ENCODE data around the gene DDIT4.
"Not testable (repeated sequence)": the region's sequence is repeated elsewhere in the genome, so short reads cannot be mapped to it uniquely, and the experiment has no call there.

DDIT4 gene

DNA sequence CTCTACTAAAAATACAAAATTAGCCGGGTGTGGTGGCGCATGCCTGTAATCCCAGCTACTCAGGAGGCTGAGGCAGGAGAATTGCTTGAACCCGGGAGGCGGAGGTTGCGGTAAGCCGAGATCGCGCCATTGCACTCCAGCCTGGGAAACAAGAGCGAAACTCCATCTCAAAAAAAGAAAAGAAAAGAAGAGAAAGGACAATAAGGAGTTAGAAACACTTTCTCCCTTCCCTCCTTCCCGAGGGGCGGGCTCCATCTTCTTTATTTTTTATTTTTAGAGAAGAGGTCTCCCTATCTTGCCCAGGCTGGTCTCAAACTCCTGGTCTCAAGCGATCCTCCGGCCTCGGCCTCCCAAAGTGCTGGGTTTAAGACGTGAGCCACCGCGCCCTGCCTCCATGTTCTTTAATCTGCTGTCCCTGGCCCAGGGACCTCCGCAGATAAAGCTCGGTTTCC lies 23.1 kb downstream of the DDIT4 start:
- not testable (repeated sequence) for DNase-seq

DNA sequence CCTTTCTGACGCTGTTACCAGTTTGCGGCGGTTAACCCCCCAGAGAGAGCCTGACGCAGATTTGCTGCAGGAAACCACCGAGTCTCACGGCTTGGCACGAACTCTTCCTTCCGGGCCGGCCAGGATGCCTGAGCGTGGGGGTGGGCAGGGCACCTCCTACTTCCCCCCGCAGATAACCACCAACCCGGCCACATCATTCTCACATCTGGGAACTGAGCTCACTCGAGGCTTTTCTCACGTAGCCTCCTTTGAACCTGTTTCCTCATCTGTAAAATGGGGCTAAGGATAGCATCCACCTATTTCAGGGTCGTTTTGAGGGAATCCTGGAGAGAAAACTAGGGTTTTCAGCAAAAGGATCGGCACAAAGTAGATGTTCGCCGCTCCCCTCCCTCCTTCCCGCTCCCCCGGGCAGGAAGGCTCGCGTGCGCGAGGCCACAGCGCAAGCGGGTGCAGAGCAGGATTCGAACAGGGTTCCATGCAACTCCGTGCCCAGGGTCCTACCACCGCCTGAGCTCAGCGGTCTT lies 23.6 kb downstream of the DDIT4 start:
- DNase-seq: peak; percentile 92

DNA sequence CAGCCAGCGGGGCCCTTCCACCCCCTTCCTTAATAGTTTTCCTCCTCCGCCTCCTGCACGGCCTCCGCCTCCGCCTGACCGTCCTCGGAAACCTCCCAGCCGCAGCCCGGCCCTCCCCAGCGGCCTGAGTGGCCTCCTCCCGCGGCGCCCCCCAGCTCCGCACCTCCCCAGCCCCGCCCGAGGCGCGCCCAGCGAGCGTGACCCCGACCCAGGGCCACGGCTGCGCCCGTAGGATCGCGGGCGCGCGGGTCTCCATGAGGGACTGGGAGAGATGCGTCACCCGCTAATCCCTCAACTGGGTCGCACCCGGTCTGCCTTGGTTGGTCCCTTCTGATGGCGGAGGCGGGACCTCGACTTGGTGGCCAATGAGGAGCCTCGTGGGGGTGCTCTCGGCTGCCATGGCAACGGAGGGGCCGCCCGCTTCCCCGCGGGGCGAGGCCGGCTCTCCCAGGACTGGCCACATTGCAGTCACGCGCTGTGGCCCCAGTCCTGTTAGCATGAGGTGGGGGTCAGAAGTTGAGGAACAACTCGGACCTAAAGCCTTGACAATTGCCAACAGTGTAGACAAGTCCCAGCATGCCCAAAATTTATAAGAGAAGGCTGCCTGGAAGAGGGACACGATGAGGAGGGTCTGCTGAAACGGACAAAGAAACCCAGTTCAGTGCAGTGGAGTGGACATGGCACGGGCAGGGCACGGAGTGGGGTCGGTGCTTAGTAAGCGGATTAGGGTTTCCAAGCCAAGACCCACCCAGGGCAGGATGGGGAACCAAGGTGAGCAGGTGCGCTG lies 24.3 kb downstream of the DDIT4 start:
- DNase-seq: peak; percentile 92

DNA sequence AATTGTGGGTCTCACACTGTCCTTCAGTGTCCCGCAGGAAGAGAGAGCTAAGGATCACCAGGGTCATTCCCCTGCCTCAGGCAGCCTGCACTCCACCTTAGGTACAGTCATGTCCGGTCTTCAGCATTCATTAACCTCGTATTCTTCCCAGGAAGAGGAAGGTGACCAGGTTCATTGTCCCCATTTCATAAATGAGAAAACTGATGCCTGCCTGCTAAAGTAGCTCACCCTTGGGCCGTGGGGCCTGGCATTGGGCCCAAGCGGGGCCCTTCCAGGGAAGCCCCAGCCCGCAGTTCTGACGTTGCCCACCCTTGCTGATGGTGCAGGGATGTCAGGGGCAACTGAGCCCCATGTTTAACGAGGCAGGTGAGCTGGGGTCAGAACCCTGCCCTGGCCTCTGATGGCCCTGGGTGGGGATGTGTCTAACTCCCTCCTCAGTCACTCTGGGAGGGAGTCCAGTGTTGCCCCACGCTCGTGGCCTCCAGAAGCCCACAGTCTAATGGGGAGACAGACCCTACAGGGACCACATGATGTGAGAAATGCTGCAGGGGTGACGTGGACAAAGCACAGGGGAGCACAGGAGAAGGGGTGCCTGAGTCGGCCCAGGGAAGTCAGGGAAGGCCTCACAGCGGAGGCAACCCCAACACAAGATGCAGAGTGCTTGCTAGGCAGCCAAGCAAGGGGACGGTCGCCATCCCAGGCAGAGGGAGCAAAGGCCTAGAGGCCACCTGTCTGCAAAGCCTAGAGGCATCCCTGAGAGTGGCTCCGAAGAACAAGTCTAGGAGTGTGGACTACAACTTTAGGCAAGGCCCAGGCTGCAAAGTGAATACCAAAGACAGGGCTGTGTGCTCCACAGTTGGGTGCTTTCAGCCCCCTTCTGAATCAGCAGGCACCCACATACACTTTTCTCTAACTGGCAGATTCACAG lies 25.1 kb downstream of the DDIT4 start:
- DNase-seq: no peak

DNA sequence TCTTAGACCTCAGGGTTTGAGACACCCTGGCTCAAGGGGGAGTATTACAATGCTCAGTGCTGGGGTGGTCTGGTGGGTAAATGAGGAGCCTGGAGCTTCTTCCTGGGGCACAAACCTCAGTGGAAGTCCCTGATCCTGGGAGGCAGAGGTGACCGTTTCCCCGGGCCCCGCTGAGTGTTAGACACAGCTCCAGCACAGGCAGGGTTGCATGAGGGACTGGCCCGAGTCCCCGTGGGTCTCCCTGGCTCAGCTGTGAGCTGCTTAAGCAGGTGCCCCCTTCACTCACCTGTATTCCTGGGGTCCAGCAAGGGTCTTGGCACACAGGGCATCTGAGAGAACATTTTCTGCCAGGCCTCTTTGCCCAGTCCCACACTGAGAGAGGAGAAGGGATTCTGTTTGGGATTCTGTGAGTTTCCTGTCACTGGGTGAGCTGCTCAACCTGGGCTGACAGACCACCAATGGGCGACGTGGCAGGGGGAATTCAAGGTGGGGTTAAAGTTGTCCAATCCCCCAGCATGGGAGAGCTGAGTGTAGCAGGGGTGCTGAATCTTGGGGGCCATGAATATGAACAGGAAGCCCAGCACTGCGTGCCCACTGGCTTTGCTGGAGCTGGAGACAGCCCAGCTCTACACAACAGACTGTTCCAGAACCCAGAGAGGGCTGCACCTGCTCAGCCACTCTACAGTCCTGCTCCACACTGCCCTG lies 29.9 kb downstream of the DDIT4 start:
- no peak for DNase-seq

DNA sequence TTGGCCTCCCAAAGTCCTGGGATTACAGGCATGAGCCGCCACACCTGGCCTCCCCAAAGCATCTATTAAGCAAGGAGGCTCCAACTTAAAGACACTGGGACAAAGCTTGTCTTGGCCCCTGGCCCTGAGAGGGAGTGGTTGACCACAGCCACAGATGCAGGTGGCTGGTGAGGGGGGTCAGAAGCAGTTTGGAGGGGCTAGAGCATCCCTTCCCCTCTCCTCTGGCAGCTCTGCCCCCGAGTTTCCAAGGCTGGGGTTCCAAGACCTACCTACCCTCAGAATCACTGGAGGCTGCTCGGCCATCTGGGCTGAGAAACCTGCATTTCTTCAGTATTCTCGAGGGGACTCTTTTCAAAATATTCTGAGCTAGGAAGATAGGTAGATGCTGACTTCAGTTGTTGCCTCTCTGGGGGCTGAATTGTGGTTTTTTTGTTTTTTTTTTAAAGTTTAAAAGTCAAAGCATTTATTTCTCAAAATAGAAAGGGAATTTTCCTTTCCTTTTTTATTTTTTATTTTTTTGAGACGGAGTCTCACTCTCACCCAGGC lies 32.6 kb downstream of the DDIT4 start:
- no peak for DNase-seq

DNA sequence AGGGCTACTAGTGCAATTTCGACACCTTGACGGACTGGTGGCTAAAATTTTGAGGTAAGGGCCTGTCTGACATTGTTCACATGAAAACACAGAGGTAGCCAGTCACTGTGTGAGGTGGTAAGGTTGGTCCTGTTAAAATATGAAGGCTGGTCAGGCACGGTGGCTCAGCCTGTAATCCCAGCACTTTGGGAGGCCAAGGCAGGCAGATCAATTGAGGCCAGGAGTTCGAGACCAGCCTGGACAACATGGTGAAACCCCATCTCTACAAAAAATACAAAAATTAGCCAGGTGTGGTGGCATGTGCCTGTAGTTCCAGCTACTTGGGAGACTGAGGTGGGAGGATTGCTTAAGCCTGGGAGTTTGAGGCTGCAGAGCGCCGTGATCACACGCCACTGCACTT lies 34.0 kb downstream of the DDIT4 start:
- not testable (repeated sequence) for DNase-seq

DNA sequence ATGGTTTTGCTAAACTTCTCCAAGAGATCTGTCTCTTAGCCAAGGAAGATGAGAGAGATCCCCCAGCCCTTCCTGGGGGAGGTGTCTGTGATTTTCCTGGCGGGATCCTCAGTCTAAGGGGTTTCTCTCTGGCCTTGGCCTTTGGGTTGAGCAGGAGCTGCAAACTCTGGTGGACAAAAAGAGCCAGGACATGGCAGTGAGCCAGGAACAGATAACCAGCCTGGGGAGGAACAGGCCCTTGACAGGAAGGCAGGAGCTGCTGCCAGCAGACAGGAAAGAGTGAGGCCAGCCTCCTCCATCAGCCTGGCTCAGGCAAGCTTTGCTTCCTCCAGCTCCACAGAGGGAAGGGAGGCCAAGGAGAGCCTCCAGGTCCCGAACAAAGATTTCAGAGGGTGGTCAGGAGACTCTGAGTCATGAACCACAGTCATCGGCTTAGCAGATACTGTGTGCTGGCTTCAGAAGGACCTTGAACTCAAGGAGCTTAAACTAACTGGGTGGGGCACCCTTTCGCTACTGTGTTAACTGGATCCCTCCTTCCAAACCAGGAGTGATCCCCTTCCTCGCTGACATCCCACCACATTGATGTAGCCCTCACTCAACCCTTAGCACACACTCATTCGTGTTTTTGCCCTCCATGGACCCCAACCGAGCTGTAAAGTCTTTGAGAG lies 34.7 kb downstream of the DDIT4 start:
- DNase-seq: no peak

DNA sequence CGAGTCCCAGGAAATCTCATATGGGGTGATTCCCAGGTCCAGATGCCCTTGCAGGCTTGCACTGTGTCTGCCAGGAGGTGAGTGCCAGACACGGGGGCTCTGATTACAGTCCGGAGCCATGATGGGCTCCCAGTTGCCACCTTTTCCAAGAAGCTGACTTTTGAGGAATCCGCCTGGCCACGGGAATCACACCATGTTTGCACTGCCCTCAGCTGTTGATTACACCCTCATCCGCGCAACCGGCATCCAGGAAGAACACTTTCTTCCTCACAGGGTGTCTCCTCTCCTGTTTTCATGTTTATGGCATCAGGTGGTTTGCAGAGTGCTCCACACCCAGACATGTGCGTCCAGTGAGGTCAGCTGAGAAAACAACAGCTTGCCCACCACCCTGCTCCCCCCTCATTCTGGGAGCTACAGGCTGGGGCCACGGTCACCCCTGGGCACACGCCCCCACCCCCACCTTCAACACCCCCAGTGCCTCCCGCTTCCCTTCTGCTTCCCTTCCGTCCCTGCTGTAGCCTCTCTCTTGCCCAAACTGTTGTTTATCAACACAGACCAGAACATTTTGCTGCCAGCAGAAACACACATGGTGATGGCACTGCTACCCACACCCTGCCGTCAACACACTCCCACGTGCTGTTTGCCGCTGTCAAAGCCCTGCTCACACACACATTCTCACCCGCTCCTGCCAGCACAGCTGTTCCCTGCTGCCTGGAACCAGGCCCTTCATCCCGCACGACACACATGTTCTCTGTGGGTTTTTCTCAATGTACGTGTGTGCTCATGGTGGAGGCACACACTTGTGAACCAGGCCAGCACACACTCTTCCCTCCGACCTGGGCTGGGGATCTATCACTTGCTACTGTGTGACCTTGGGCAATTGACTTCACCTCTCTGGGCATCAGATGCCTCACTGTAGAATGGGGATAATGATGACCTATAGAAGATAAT lies 35.8 kb downstream of the DDIT4 start:
- DNase-seq: no peak

DNA sequence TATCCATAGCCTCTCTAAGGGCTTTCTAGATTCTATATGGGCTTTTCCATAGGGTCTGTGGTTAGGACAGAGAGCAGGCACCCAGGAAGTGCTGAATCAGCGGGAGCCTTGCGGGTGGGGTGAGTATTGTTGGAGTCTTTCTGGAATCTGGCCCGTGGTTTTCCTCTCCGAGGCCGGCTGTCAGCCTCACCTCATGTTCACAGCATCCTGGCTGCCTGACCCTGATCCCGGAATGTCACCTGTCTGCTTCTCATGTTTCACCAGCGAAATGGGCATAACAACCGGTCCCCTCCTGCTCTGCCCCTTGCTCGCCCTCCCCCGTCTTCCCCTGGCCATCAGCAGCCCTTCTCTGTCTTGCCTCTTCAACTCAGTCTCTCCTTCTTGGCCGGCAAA lies 36.5 kb downstream of the DDIT4 start:
- DNase-seq: no peak

DNA sequence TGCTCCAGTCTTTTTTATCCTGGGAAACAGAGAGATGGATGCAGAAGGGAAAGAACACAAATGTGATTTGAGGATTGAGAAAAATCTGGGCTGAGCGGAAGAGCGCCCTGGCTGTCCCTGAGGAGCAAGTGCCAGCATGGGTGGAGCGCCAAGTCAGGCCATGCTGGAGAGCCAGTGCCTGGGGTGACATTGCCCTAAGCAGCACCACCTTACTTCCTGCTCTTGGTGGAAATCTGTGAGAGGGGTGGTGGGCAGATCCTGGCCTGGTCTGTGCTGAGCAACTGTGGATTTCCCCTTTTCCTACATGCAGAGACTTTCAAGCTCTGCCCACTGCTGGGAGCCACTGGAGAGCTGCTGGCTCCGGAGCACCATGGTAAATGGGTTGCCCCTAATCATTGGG lies 36.9 kb downstream of the DDIT4 start:
- DNase-seq: no peak

DNA sequence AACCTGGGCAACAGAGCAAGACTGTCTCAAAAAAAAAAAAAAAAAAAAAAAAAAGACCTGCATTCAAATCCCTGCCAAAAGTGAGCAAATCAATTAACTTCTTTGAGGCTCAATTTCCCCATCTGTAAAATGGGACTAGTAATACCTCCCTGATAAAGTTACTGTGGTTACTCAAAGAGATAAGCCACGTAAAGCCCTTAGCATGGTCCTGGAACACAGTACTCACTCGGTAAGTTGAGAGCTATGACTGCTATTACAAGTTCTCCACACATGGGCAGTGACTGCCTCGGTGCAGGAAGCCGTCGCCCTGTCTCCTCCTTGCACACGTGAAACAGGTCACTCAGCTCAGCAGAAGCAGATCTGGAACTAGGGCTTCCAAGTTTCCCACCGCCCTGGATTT lies 37.9 kb downstream of the DDIT4 start:
- DNase-seq: no peak

DNA sequence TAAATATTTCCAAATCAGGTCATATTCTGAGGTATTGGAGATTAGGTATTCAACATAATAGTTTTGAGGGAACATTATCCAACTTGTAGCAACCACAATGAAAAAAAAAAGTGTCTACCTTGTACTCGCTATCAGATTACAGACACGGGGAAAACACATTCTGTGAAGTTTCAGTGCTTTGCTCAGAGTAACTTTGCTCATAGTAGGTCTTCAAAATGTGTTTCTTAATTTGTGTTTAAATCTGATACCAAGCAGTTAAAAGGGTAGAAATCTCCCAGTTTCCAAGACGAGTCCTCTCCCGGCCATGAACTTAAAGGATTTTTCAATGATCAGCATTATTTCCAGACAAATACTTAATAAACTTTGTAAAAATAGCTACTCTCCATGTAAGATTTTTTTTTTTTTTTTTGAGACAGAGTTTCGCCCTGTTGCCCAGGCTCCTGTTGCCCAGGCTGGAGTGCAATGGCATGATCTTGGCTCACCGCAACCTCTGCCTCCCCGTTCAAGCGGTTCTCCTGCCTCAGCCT lies 39.2 kb downstream of the DDIT4 start:
- no peak for DNase-seq

DNA sequence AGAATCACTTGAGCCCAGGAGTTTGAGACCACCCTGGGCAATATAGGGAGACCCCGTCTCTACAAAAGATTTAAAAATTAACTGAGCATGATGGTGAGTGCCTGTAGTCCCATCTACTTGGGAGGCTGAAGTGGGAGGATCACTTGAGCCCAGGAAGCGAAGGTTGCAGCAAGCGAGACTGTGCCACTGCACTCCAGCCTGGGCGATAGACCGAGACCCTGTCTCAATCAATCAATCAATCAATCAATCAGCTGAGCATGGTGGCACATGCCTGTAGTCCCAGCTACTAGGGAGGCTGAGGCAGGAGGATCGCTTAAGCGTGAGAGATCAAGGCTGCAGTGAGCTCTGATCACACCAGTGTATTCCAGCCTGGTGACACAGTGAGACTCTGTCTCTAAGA lies 40.5 kb downstream of the DDIT4 start:
- no peak for DNase-seq

DNA sequence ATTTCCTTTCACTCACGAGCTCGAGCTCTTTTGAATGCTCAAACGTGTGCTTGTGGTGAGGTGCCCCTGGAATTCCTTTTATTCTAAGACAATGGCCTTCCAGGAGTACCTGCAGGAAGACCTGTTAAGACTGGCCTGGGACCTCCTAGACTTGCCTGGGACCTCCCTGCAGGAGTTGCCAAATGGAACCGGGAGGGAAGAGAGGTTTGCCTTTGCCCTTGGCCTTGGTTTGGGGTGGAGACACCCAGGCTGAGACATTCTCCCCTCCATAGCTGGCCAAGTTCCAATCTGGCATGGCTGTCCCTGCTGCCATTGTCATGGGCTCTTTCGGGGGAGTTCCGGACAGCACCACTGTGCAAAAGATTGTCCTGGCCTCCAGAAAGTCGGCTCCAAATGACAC lies 41.3 kb downstream of the DDIT4 start:
- DNase-seq: no peak

DNA sequence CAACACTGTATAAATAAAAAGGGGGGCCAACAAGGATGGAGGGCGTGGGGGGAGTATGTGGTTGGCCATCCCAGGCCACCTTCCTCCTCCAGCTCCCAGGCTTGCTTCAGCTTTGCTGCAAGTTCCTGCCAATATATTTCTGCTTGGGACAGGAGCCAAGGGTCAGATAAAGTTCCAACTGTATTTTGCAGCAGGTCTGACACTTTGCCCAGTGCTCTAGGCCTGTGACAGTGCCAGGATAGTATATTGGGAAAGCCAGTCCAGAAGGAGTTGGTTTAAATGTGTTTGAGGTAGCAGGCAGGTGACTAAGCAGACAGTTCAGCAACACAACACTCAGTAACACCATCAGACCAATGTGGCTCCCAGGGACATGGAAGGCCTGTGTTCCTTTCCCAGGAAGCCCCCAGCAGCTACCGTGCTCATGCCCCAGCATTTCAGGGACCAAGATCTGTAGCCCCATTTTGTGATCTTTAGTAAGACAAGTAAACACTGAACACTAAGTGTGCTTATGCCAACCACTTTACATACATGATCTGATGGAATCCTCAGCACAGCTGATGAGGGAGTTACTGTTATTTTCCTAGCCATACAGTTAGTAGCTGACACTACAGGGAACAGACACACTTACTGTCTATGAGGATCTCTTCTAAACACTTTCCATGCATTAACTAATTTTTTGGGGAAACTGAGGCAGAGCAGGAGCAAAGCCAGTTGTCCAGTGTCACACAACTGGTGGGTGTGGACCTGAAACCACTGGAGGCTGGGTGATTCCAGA lies 42.1 kb downstream of the DDIT4 start:
- no peak for DNase-seq

DNA sequence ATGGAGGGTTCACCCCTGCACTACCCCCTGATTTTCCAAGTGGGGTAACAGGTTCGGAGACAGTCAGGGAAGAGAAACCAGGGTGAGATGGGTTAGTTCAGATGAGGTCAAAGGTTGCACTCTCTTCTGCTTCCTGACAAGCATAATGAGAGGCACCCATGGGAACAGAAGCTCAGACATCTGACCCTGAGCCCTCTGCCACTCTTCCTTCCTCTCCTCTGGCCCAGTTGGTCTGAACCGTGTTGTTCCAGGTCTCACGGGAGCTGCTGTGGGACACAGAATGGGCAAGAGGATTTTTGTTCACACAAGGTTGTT lies 42.6 kb downstream of the DDIT4 start:
- DNase-seq: no peak

DNA sequence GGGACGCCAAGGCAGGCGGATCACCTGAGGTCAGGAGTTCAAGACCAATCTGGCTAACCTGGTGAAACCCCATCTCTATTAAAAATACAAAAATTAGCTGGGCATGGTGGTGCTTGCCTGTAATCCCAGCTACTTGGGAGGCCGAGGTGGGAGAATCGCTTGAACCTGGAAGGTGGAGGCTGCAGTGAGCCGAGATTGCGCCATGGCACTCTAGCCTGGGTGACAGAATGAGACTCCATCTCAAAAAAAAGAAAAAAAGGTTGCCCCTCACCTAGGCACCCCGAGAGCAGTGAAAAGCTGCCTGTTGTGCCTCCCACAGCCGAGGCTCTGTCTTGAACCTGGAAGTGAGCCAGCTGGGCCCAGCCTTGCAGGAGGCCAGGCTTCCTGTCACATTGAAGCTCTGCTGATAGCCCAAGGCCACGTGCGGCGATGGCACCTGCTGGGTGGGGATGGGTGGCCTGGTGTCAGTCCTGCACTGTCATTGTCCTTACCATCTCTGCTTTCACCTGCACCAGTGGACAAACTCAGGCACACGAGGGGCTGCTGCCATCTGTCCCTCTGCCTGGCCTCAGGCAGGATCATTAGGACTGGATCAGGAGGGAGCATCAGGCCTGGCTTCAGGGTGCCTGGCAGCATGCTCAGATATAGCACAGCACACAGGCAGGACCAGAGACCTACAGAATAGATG lies 43.2 kb downstream of the DDIT4 start:
- DNase-seq: peak; percentile 42

Data from activated CD4-positive, CD25-positive, alpha-beta regulatory T cell treated with anti-CD3 and anti-CD28 coated beads, Interleukin-2, amount 50 U/mL, for 72 hours (primary cell).